RCC 7860 (cell line): ENCODE measurements around the gene WASHC2A.
"Not testable (repeated sequence)": the region's sequence is repeated elsewhere in the genome, so short reads cannot be mapped to it uniquely, and the experiment has no call there.

Experiments
- DNase-seq: peaks from one replicate; pipeline ENCODE4 v3.0.0-alpha.2; 2015; ENCODE audit warnings: low spot score
- FAIRE-seq: peaks from 2 replicates; lab custom pipeline; 2012; peaks lifted over from hg19 to GRCh38; lab: Jason Lieb, UNC

WASHC2A gene

GRCh38 chr10:50067546-50068351, at the start of gene WASHC2A:
Gene WASHC2A (plus strand): TSS chr10:50067954. CDS start chr10:50068006, 52 bp downstream.
- not testable (repeated sequence) for FAIRE-seq
- peak; percentile 68 for DNase-seq

DNA sequence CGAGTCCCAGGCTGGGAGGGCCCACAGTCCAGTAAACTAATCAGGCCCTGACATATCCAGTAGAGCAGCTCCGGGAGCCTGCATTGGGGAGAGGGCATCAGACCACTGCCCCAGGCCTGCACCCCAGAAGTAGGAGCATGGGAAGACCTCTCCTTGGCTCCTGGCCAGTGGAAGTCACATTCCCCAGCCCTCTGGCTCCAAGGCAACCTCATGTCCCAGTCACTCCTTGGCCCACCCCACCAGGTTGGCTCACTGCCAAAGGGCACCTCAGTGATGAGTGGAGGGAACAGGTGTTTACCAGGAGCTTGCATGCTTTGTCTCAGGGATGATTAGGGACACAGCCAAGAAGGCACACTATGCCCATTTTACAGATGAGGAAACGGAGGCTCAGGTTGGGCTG, 48.5 kb upstream of the WASHC2A start:
- not testable (repeated sequence) for FAIRE-seq, DNase-seq

GRCh38 chr10:50020451-50021024, 47.2 kb upstream of the WASHC2A start:
- FAIRE-seq, DNase-seq: not testable (repeated sequence)

GRCh38 chr10:50021646-50022045, 46.1 kb upstream of the WASHC2A start:
- no peak for FAIRE-seq
- DNase-seq, result no peak

- FAIRE-seq, DNase-seq: not testable (repeated sequence)
Observed at GRCh38 chr10:50024716-50025383, 42.9 kb upstream of the WASHC2A start.

DNA sequence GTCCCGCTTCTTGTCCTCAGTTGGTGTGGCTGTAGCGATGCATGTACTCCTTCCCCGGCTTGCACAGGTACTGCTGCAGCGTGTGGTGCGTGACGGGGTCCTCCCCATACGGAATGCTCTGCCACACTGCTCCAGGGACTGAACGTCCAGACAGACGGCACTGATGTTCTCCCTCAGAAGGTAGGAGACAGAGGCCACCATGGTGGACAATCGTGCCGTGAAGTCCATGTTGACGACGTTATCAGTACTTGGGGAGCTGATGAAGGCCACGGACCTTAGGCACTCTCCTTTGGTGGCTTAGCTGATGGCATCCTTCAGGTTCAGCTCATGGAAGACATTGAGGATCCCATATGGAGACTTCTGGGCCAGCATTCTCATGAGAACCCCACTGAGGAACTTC, 42.1 kb upstream of the WASHC2A start:
- FAIRE-seq (no peak), DNase-seq (no peak)

DNA sequence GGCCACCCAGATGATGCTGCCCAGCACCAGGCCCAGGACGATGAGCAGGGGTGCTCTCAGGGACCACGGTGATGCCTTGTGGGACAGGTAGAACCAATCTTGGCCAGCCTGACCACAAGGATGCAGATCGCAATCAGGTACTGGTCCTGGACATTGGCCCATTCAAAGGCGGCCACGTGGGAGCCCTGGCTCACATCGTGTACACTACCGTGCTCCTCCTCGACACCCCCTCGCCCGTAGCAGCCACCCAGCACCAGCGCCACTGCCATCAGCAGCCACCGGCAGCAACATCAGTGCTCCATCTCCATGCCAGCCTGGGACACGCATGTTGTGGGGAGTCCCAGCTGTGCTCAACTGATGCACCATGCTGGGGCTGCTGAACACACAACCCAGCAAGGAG, 40.6 kb upstream of the WASHC2A start:
- FAIRE-seq, result no peak
- no peak for DNase-seq

DNA sequence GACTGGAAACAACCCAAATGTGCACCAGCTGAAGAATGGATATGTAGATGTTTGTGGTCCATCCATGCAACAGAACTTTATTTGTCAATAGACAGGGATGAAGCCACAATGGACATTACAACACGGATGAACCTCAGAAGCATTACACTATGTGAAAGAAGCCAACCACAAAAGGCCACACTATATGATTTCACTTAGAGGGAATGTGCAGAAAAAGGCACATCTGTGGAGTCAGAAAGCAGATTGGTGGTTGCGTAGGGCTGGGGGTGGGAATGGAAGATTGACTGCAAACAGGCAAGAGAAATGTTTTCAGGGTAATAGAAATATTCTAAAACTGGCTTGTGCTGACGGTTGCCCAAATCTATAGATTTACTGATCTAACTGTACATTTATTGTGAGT, 34.3 kb upstream of the WASHC2A start:
- DNase-seq, result no peak
- no peak for FAIRE-seq

DNA sequence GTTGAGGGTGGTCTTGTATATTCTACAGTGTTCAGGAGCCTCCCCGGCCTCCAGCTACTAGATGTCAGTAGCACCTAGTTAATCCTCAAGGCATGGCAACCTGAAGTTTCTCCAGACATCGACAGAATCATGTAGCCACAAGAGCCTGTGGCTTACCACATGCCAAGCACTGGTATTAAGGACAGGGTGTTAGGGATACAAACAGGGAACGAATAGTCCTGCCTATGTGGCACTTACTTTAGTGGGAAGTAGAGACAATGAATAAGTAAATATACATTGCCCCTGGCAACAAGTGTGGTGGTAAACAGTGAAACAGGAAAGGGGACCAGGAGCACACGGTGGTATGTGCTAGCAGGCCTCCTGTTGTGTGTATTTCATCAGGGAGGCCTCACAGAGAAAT, 32.4 kb upstream of the WASHC2A start:
- not testable (repeated sequence) for DNase-seq, FAIRE-seq

- DNase-seq (no peak), FAIRE-seq (no peak)
Observed at GRCh38 chr10:50044941-50045664, 22.7 kb upstream of the WASHC2A start.

DNA sequence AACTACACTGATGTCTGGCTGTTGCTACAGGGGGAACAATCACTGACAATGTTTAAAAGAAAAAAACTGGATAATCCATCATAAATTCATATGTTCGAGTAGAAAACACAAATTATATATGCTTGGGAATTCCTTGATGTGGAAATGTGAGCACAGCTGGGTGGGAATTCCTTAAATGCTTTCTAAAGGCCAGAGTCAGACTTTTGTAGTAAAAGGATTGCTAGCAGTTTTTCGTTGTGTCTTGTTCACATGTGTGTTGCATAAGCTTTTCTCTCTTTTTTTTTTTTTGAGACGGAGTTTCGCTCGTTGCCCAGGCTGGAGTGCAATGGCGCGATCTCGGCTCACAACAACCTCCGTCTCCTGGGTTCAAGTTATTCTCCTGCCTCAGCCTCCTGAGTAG, 21.3 kb upstream of the WASHC2A start:
- not testable (repeated sequence) for DNase-seq, FAIRE-seq

GRCh38 chr10:50047594-50047993, 20.2 kb upstream of the WASHC2A start:
- DNase-seq, FAIRE-seq: not testable (repeated sequence)

- FAIRE-seq, DNase-seq: not testable (repeated sequence)
Observed at GRCh38 chr10:50051995-50052660, 15.6 kb upstream of the WASHC2A start.

GRCh38 chr10:50052778-50053376, 14.9 kb upstream of the WASHC2A start:
- FAIRE-seq, DNase-seq: not testable (repeated sequence)

GRCh38 chr10:50055494-50056292, 12.1 kb upstream of the WASHC2A start:
- not testable (repeated sequence) for DNase-seq, FAIRE-seq

DNA sequence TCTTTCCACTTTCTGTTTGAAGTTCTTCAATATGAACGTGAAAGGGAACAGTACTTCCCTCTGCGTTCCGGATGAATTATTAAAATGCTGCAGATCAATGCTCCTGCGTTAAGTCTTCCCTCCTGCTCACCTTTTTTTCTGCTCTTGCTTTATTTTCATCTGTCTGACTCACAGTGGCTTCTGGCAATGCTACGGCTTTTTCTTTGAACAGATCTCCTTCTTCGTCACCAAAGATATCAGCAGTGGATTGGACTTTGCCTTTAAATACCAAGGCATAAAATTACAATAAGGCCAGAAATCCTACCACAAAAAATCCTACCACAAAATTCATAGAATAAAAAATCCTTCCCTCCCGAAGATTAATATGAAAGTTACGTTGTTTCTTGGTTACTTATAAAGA, 11.1 kb upstream of the WASHC2A start:
- not testable (repeated sequence) for DNase-seq, FAIRE-seq

DNA sequence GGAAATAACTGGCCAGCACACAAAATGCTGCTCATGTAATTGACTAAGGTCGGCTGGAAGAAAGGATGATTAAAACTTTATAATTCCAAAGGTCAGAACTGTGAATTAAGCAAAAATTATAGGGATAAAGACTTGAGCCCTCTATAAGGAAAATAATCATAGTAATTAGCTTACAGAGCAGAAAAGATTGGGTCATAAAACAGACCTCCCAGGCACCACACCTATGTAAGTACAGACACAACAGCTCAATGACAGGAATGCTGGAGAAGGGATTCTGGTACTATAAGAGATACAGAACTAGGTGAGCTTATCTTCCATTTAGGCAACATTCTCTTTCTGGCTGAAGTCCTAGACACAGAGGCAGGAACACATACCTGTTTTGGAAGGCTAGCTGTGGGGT, 9.0 kb upstream of the WASHC2A start:
- FAIRE-seq, DNase-seq: not testable (repeated sequence)

DNA sequence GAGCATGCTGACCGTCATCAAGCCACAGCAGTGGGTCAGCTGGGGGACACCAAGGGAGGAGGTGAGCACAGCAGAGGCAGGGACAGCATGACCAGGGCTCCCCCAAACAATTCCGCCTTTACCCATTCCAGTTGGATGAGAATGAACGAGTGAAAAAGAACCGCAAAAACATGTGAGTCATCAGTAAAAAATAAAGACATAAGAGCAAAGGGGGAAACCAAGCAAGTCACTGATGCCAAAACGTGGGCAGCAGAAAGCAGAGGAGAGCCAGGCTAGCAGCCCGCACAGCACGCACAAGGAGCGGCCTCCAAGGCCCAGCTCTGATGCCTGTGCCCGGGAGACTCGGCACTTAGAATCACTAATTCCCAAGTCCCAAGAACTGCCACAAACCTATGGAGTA, 7.8 kb upstream of the WASHC2A start:
- not testable (repeated sequence) for DNase-seq, FAIRE-seq

DNA sequence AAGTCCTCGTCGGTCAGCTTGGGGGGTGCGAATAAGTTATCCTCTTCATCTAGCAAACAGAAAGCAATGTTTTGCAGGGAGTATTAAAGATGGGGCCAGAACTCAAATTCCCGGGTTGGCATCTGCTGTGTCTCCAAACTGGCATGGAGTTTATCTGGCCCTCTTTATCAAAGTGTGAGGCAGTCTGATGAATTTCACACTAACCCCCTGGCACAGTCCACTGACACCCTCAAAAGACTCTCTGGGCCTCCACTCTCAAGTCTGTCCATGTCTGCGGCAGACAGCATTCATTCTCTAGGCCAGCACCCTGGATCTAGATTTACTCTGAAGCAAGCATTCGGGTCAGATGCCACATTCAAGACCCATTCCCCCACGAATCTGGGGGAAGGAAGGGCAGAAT, 6.2 kb upstream of the WASHC2A start:
- DNase-seq, FAIRE-seq: not testable (repeated sequence)
